ENCODE measurements around the gene TRAF7.
"Not testable (repeated sequence)": the region's sequence is repeated elsewhere in the genome, so short reads cannot be mapped to it uniquely, and the experiment has no call there.

TRAF7 gene

DNA sequence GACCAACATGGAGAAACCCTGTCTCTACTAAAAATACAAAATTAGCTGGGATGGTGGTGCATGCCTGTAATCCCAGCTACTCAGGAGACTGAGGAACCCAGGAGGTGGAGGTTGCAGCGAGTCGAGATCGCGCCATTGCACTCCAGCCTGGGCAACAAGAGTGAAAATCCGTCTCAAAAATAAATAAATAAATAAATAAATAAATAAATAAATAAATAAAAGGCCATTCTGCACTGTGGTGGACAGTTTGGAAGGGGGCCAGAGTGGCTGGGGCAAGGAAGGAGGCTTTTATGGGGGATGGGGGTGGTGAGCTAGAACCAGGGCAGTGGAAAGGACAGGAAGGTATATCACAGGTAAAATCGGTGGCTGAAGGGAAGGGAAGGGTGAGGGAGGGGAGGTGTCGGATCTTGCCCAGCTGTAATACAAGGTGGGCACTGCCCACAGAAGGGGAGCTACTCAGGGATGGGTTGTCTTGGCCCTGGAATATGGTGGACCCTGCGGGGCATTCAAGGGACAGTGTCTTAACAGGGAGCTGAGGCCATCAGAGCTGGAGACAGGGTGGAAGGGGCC, 47.6 kb downstream of the TRAF7 start:
- not testable (repeated sequence) for H3K27ac Mint-ChIP-seq, H3K9me3 Mint-ChIP-seq, H3K27me3 Mint-ChIP-seq
- Mint-ChIP-seq H3K36me3 (ENCODE audit: low read depth) (peaks cover 17% of the 10 kb centered on the region), H3K4me1 (ENCODE audit: low read depth) (peaks cover 31% of the 10 kb centered on the region), H3K4me3 (peak overlapping the region; percentile 31)

- Mint-ChIP-seq H3K27me3 (no peaks in the 10 kb centered on the region), H3K27ac (peak overlapping the region; percentile 86), H3K4me1 (ENCODE audit: low read depth) (peaks cover 31% of the 10 kb centered on the region), H3K9me3 (no peaks in the 10 kb centered on the region), H3K36me3 (ENCODE audit: low read depth) (peaks cover 18% of the 10 kb centered on the region), H3K4me3 (peak overlapping the region; percentile 79)
Observed at GRCh38 chr16:2204416-2205103, 49.0 kb downstream of the TRAF7 start.

GRCh38 chr16:2205104-2205966, 49.8 kb downstream of the TRAF7 start, which contains the start of gene MLST8:
Gene MLST8, plus strand, starts transcription at chr16:2205454. Its CDS starts 632 bp downstream, at chr16:2206086.
- Mint-ChIP-seq H3K27me3 (no peaks in the 10 kb centered on the region), H3K9me3 (no peaks in the 10 kb centered on the region), H3K27ac (peak within 1 kb of the TSS; percentile 92), H3K4me3 (peak within 1 kb of the TSS; percentile 91), H3K36me3 (ENCODE audit: low read depth) (peaks cover 20% of the 10 kb centered on the region), H3K4me1 (ENCODE audit: low read depth) (peaks cover 31% of the 10 kb centered on the region)

GRCh38 chr16:2205967-2206313, 50.4 kb downstream of the TRAF7 start:
- H3K4me1 Mint-ChIP-seq (ENCODE audit: low read depth), result peaks cover 31% of the 10 kb centered on the region
- peak overlapping the region; percentile 92 for H3K27ac Mint-ChIP-seq
- H3K36me3 Mint-ChIP-seq (ENCODE audit: low read depth), result peaks cover 22% of the 10 kb centered on the region
- peak overlapping the region; percentile 91 for H3K4me3 Mint-ChIP-seq
- H3K9me3 Mint-ChIP-seq, result no peaks in the 10 kb centered on the region
- no peaks in the 10 kb centered on the region for H3K27me3 Mint-ChIP-seq

DNA sequence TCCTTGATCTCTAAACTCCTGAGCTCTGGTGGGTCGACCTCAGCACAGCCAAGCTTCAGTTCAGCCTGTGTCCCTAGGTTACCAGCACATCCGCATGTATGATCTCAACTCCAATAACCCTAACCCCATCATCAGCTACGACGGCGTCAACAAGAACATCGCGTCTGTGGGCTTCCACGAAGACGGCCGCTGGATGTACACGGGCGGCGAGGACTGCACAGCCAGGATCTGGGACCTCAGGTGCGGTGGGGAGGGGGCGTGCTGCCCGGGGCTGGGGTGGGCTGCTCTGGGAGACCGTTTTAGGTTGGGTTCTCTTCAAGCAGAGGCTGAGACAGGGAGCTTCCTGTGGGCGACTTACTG, 50.8 kb downstream of the TRAF7 start:
- H3K9me3 Mint-ChIP-seq, result no peaks in the 10 kb centered on the region
- peak overlapping the region; percentile 92 for H3K27ac Mint-ChIP-seq
- peaks cover 31% of the 10 kb centered on the region for H3K4me1 Mint-ChIP-seq (ENCODE audit: low read depth)
- peak overlapping the region; percentile 91 for H3K4me3 Mint-ChIP-seq
- peaks cover 22% of the 10 kb centered on the region for H3K36me3 Mint-ChIP-seq (ENCODE audit: low read depth)
- no peaks in the 10 kb centered on the region for H3K27me3 Mint-ChIP-seq

- Mint-ChIP-seq H3K4me1 (ENCODE audit: low read depth) (peaks cover 33% of the 10 kb centered on the region), H3K36me3 (ENCODE audit: low read depth) (peaks cover 26% of the 10 kb centered on the region), H3K4me3 (peak overlapping the region; percentile 91), H3K27me3 (no peaks in the 10 kb centered on the region), H3K27ac (peak overlapping the region; percentile 92), H3K9me3 (no peaks in the 10 kb centered on the region)
Observed at GRCh38 chr16:2206780-2207433, 51.3 kb downstream of the TRAF7 start.

GRCh38 chr16:2207872-2208271, 52.3 kb downstream of the TRAF7 start:
- Mint-ChIP-seq H3K9me3 (no peaks in the 10 kb centered on the region), H3K4me3 (peak overlapping the region; percentile 91), H3K36me3 (ENCODE audit: low read depth) (peaks cover 35% of the 10 kb centered on the region), H3K27ac (peak overlapping the region; percentile 22), H3K27me3 (no peaks in the 10 kb centered on the region), H3K4me1 (ENCODE audit: low read depth) (peaks cover 40% of the 10 kb centered on the region)

DNA sequence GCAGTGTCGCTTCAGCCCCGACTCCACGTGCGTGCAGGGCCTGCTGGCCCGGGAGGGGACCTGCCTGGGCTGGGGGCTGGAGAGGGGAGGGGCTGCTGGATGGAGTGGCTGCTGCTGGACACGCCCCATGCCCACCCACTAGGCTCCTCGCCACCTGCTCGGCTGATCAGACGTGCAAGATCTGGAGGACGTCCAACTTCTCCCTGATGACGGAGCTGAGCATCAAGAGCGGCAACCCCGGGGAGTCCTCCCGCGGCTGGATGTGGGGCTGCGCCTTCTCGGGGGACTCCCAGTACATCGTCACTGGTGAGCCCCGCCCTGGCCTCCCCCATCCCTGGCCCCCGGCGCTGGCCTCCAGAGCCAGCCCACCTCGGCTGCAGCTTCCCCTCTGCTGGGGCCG, 52.7 kb downstream of the TRAF7 start:
- Mint-ChIP-seq H3K27me3 (no peaks in the 10 kb centered on the region), H3K4me1 (ENCODE audit: low read depth) (peaks cover 44% of the 10 kb centered on the region), H3K4me3 (no peak overlapping the region), H3K27ac (no peak overlapping the region), H3K9me3 (no peaks in the 10 kb centered on the region), H3K36me3 (ENCODE audit: low read depth) (peaks cover 38% of the 10 kb centered on the region)

GRCh38 chr16:2208772-2209171, 53.2 kb downstream of the TRAF7 start:
- peaks cover 43% of the 10 kb centered on the region for H3K36me3 Mint-ChIP-seq (ENCODE audit: low read depth)
- peaks cover 44% of the 10 kb centered on the region for H3K4me1 Mint-ChIP-seq (ENCODE audit: low read depth)
- H3K4me3 Mint-ChIP-seq, result no peak overlapping the region
- no peak overlapping the region for H3K27ac Mint-ChIP-seq
- H3K9me3 Mint-ChIP-seq, result no peaks in the 10 kb centered on the region
- H3K27me3 Mint-ChIP-seq, result no peaks in the 10 kb centered on the region

DNA sequence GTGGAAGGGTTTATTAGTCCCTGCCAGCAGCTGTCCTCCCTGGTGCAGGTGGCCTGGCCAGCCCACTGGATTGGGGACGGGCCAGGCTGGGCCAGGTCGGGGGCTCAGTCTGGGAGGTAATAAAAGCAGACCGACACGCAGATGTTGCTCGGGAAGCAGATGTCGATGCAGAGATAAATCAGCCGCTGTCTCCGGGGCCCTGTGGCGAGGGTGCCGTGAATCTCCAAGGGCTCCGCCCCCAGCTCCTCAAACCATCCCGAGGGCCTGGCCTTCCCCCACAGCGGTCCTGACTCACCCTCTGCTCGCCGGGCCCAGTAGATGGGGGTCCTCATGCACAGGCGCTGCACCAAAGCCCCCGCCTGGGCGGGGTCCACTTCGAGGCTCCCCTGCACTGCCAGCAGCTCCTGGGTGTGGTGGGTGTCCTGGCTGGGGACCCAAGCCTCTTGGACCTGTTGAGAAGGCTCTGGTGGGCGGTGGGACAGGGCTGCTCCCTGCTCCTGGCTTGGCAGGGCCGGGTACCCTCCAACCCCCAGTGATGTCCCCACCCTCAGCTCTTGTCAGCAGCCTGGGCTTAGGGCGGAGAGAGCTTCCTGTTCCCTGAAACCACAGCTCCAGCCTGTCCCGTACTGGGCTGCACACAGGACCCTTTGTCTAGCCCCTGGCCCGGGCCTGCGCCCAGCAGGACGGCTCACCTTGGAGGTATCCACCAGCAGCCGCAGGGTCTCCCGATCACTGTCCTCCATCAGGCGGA, 53.9 kb downstream of the TRAF7 start:
- H3K27ac Mint-ChIP-seq, result no peak overlapping the region
- no peak overlapping the region for H3K4me3 Mint-ChIP-seq
- no peaks in the 10 kb centered on the region for H3K9me3 Mint-ChIP-seq
- H3K36me3 Mint-ChIP-seq (ENCODE audit: low read depth), result peaks cover 43% of the 10 kb centered on the region
- H3K4me1 Mint-ChIP-seq (ENCODE audit: low read depth), result peaks cover 41% of the 10 kb centered on the region
- H3K27me3 Mint-ChIP-seq, result no peaks in the 10 kb centered on the region

GRCh38 chr16:2210009-2210332, 54.4 kb downstream of the TRAF7 start:
- no peak overlapping the region for H3K27ac Mint-ChIP-seq
- no peaks in the 10 kb centered on the region for H3K9me3 Mint-ChIP-seq
- no peak overlapping the region for H3K4me3 Mint-ChIP-seq
- H3K4me1 Mint-ChIP-seq (ENCODE audit: low read depth), result peaks cover 37% of the 10 kb centered on the region
- peaks cover 43% of the 10 kb centered on the region for H3K36me3 Mint-ChIP-seq (ENCODE audit: low read depth)
- no peaks in the 10 kb centered on the region for H3K27me3 Mint-ChIP-seq

DNA sequence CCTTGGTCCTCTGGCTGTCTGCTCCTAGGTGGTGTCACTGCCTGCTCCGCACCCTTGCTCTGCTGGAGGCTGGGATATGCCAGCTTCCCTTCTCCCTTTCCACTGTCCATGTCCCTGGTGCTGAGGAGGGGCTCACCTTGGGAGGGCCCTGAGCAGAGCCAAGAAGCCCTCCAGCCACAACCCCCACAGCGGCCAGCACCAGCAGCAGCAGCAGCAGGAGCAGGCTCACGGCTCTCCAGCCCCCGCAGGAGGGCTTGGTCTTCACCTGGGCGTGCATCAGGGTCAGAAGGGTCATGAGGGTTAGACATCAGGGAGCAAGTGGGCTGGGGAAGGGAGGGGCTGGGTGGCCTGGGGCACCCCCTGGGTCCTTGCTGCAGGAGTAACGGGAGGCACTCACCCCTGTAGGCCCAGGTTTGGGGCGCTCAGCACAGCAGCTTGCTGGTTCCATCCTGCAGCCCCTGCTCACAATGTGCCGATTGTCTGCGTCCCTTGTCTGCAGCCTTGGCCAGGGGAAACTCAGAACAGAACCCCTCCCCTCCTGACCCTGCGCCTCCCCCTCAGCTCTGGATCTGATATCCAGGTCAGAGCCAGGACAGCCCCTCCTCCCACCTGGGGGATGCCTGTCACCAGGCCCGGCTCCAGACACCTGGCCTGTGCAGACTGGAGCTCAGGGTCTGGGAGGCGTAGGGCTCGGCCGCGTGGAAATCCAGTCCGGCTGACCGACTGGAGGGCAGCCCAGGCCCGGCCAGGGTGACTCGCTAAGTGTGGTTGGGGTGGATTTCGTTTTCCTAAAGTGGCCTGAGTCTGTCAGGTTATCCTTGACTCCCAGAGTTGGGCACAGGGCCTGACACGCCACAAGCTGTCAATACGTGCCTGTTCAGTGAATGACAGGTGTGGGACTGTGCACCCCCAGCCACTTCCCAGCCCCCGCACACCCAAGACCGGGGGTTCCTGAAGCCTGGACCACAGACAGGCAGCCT, 55.1 kb downstream of the TRAF7 start, which contains the start of gene BRICD5:
Gene BRICD5, minus strand, starts transcription at position 478 of the 980 bp plus-strand sequence. Its CDS starts 30 bp downstream, at position 448.
- Mint-ChIP-seq H3K27ac (no peak within 1 kb of the TSS), H3K9me3 (no peaks in the 10 kb centered on the region), H3K27me3 (no peaks in the 10 kb centered on the region), H3K4me1 (ENCODE audit: low read depth) (peaks cover 40% of the 10 kb centered on the region), H3K4me3 (peak within 1 kb of the TSS; percentile 86), H3K36me3 (ENCODE audit: low read depth) (peaks cover 43% of the 10 kb centered on the region)

DNA sequence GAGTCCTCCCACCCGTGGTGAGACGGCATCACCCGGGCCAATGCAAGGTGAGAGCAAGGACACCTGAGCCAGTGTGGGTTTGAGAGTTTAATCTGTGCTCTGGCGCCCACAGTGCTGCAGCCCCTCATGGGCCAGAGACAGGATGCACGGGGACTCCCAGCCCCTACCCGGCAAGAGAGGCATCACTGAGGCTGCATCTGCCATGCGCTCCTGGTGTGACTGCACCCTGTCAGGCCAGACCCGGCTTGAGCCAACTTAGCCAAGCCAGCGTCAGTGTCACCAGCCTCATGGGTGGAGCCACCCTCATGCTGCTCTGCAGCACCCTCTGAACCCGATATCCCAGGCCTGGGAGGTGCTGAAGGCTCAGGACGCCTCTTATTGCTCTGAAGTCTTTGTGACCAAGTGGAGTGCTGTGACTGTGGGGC, 56.4 kb downstream of the TRAF7 start:
- peak overlapping the region; percentile 58 for H3K27ac Mint-ChIP-seq
- H3K9me3 Mint-ChIP-seq, result no peaks in the 10 kb centered on the region
- peaks cover 36% of the 10 kb centered on the region for H3K36me3 Mint-ChIP-seq (ENCODE audit: low read depth)
- H3K27me3 Mint-ChIP-seq, result no peaks in the 10 kb centered on the region
- peaks cover 34% of the 10 kb centered on the region for H3K4me1 Mint-ChIP-seq (ENCODE audit: low read depth)
- H3K4me3 Mint-ChIP-seq, result peak overlapping the region; percentile 86

Data from stimulated activated naive CD8-positive, alpha-beta T cell treated with anti-CD3 and anti-CD28 coated beads, Interleukin-15, Interleukin-2, amounts not matched to agents 100 ng/mL and 50 ng/mL, for 24 hours (primary cell).